Lung (tissue), 12 donors: ENCODE data around the gene CBLC. TPM values are rescaled to one million over a fixed set of nuclear protein-coding genes. Genes with fewer than 3 reads are reported as not detected.

Experiments used
- ATAC-seq: fragments of 200-7000 bp; cut with Tn5 transposase; one replicate; pipeline ENCODE4 v1.9.1; 2020; ENCODE audit warnings: moderate number of reproducible peaks; ENCODE audit not compliant: insufficient read depth, low FRiP score
- DNase-seq, 3 donors: peaks; one replicate each; pipeline ENCODE4 v3.0.0-alpha.2; 2013 to 2017
- H3K27ac ChIP-seq, 2 donors: one replicate each; pipeline ENCODE4 v1.5.1; 2013; ENCODE audit warnings: mild to moderate bottlenecking in 2 of 2, moderate library complexity in 2 of 2, control low read depth in 1 of 2, inconsistent platforms in 1 of 2, low read depth in 1 of 2, low read length in 1 of 2
- H3K27me3 ChIP-seq, 3 donors: one replicate each; pipeline ENCODE4 v1.5.1; 2013; ENCODE audit warnings: low read length in 2 of 3; ENCODE audit not compliant: control insufficient read depth in 3 of 3, insufficient read depth in 3 of 3
- H3K36me3 ChIP-seq, 4 donors: one replicate each; pipeline ENCODE4 v1.5.1; 2013; ENCODE audit warnings: low read length in 4 of 4, mild to moderate bottlenecking in 1 of 4, moderate library complexity in 1 of 4; ENCODE audit not compliant: control insufficient read depth in 4 of 4, insufficient read depth in 4 of 4
- H3K4me1 ChIP-seq, 5 donors: one replicate each; pipeline ENCODE4 v1.5.1; 2013; ENCODE audit warnings: low read length in 5 of 5, mild to moderate bottlenecking in 2 of 5, moderate library complexity in 1 of 5; ENCODE audit not compliant: control insufficient read depth in 5 of 5, insufficient read depth in 5 of 5
- H3K4me3 ChIP-seq: one replicate; pipeline ENCODE4 v1.5.1; 2013; ENCODE audit warnings: mild to moderate bottlenecking, control low read depth, moderate library complexity
- H3K9ac ChIP-seq, 2 donors: one replicate each; pipeline ENCODE4 v1.5.1; 2013; ENCODE audit warnings: low read length in 2 of 2, control low read depth in 1 of 2; ENCODE audit not compliant: insufficient read depth in 1 of 2
- H3K9me3 ChIP-seq, 4 donors: one replicate each; pipeline ENCODE4 v1.5.1; 2013; ENCODE audit warnings: low read length in 3 of 4, mild to moderate bottlenecking in 1 of 4, moderate library complexity in 1 of 4; ENCODE audit not compliant: control insufficient read depth in 4 of 4, insufficient read depth in 3 of 4
- WGBS, 2 donors: extraction: QIAGEN DNeasy Blood & Tissue Kit; methylation state at CpG; one replicate each; pipeline ENCODE4 v1.1.7; 2013; 5-methylcytosine and 5-hydroxymethylcytosine counted together
- polyA plus RNA-seq, 2 donors: library from polyadenylated mRNA; stranded (reverse); fragments of 200-250 nt; gene quantifications; one replicate each; pipeline ENCODE4 v1.2.1, GENCODE V29; 2013
- total RNA-seq, 2 donors: library from RNA; depleted of rRNA in 1 of 2; stranded (reverse); fragments of >200 nt in 1 of 2; gene quantifications; one replicate each; pipeline ENCODE4 v1.2.1, GENCODE V29; 2014 to 2021
- TF ChIP-seq, protein P1 (sequence below): IDR thresholded peaks from 2 replicates; pipeline ENCODE4 v1.5.1; 2012; ENCODE audit warnings: mild to moderate bottlenecking; ENCODE audit errors: control extremely low read depth, extremely low read depth
- donor health status: control.
- donor health status: control.
- donor health status: Bipolar disorder and iron deficiency.
- donor health status: healthy.
- donor health status: DM: yes; HTN: yes; CAD: no.

The CBLC gene
- total and polyA plus RNA-seq, 4 donors, result 4.0 to 5.5 (median 5.1) TPM

DNA sequence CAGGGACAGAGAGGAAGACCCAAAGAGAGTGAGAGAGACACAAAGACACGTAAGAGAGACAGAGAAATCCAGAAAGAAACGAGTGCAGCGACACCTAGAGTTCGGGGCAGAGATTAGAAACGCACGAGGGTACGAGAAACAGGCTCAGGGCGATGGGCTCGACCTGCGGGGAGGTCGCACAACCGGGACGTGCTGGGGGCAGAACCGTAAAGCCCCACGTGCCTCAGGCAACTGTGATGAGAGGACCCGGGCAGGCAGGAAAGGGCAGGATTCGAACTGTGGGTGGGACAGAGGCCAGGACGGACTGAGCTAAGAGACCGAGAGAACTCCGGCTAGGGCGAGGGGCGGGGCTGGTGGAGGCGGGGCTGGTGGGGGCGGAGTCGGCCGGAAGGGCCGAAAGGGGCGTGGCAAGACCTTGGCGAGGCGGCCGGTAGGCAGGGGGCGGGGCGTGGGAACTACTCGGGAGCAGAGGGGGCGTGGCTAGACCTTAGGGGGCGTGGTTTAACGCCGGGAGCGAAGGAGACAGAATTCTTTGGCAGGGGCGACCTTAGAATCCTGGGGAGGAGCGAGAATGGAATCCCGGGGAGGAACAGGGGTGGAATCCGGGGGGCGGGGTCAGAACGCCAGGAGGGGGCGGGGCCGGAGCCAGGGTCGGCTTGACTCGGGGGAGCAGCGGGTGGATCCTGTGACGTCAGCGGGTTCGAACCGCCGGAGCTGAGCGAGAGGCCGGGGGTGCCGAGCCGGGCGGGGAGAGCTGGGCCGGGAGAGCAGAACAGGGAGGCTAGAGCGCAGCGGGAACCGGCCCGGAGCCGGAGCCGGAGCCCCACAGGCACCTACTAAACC lies 68.1 kb downstream of the CBLC start, which contains the start of gene NECTIN2:
Gene NECTIN2 (plus strand): TSS at position 686 of the 843 bp plus-strand sequence. CDS start 229 bp downstream, outside the sequence.
- DNase-seq (peak; percentile 99 to 100 (median 99)), ATAC-seq (peak; percentile 83)
- H3K27ac ChIP-seq, result peak within 1 kb of the TSS; percentile 95 to 96
- H3K27me3 ChIP-seq, result no peaks in the 10 kb centered on the region
- peak within 1 kb of the TSS; percentile 93 to 98 for H3K9ac ChIP-seq
- TF ChIP-seq, protein P1, sequence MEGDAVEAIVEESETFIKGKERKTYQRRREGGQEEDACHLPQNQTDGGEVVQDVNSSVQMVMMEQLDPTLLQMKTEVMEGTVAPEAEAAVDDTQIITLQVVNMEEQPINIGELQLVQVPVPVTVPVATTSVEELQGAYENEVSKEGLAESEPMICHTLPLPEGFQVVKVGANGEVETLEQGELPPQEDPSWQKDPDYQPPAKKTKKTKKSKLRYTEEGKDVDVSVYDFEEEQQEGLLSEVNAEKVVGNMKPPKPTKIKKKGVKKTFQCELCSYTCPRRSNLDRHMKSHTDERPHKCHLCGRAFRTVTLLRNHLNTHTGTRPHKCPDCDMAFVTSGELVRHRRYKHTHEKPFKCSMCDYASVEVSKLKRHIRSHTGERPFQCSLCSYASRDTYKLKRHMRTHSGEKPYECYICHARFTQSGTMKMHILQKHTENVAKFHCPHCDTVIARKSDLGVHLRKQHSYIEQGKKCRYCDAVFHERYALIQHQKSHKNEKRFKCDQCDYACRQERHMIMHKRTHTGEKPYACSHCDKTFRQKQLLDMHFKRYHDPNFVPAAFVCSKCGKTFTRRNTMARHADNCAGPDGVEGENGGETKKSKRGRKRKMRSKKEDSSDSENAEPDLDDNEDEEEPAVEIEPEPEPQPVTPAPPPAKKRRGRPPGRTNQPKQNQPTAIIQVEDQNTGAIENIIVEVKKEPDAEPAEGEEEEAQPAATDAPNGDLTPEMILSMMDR, result peak; percentile 36
- no peaks in the 10 kb centered on the region for H3K9me3 ChIP-seq
- peaks cover 3 to 28% (median 10%) of the 10 kb centered on the region in 5 donors for H3K4me1 ChIP-seq
- 0 to 1% methylated on average over 49 to 67 of the region's 67 CpGs for WGBS, 2 donors
- H3K36me3 ChIP-seq, result no peaks in the 10 kb centered on the region
- H3K4me3 ChIP-seq, result peak within 1 kb of the TSS; percentile 84

DNA sequence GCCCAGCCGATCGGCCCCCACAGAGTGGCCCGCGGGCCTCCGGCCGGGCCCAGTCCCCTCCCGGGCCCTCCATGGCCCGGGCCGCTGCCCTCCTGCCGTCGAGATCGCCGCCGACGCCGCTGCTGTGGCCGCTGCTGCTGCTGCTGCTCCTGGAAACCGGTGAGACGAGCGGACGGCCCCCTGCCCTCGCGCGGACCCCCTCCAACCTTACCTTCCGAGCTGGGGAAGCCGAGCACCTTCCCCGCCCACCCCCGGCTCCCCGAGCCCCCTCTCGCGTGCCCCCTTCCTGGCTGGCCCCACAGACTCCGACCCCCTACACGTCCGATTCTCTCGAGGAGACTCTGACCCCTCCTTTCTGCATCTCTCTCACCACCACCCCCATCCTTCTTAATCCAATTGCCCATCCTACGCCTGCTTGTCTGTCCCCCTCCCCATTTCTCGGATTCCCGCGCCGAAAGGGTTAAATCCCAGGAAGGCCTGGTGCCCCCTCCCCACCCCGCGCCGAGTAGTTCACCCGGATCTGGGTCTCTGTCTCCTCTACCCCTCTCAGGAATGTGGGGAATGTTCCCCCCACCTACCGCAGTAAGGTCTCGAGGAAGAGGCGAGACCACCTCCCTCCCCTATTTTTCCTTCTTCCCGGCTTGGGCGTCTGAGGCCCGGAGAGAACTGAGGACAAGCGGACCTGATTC lies 68.9 kb downstream of the CBLC start:
- no peak for ATAC-seq
- WGBS, 2 donors, result 0 to 1% methylated on average over 43 to 51 of the region's 51 CpGs
- DNase-seq, result peak; percentile 62 to 76 (median 73)
- TF ChIP-seq, protein P1, result no peak
- Histone ChIP-seq H3K9ac (peak overlapping the region; percentile 93 to 98), H3K4me3 (peak overlapping the region; percentile 84), H3K27ac (peak overlapping the region; percentile 95 to 96), H3K9me3 (no peaks in the 10 kb centered on the region), H3K27me3 (no peaks in the 10 kb centered on the region), H3K36me3 (no peaks in the 10 kb centered on the region), H3K4me1 (peaks cover 3 to 28% (median 12%) of the 10 kb centered on the region in 5 donors)

DNA sequence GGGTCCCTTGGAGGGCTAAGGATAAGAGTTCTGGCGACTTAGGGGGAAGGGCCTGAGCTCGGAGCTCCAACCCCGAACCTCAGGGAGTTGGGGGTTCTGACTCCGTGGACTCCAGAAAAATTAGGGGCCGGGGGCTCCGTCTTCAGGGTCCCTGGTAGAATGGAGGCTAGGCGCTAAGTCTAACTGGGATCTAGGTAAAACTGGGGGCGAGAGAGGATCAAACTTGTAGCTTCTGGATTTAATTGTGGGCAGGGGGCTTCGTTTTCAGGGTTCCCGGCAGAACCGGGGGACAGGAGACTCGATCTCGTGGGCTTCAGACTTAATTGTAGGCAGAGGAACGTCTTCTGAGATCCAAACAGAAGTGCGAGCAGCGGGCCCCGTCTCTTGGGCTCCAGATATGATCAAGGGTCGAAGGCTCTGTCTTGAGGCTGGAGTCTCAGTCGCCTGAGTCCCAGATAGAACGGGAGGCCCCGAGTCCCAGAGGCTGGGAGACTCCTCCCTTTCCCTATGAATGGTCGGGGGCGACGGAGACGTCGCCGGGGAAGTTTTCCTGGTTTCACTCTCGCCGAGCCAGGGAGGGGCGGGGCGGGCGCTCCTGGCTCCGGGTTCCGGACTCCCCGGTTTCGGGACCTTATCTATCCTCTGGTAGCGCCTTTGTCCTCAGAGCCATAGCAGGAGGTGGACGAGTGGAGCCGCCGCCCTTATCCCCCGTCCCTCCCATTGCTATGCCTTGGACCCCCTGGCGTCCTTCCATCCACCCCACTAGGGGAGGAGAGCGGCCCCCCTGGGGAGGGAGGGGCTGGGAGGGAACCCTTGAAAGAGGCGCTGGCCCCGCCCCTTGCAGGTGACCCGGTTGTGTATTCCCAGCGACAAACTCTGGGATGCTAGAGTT lies 69.7 kb downstream of the CBLC start:
- Histone ChIP-seq H3K9me3 (no peaks in the 10 kb centered on the region), H3K4me3 (peak overlapping the region; percentile 84), H3K9ac (peak overlapping the region; percentile 93 to 98), H3K27me3 (no peaks in the 10 kb centered on the region), H3K4me1 (peaks cover 3 to 28% (median 12%) of the 10 kb centered on the region in 5 donors), H3K36me3 (peaks cover 0 to 2% (median 0%) of the 10 kb centered on the region in 4 donors), H3K27ac (peak overlapping the region; percentile 95 to 96)
- ATAC-seq (no peak), DNase-seq (peak; percentile 82 to 85 (median 83))
- 1 to 2% methylated on average over 46 to 47 of the region's 47 CpGs for WGBS, 2 donors
- TF ChIP-seq, protein P1, result no peak
